HCT116 (cell line): Measurements from ENCODE around the gene ALK. TPM values are rescaled to one million over a fixed set of nuclear protein-coding genes. Genes with fewer than 3 reads are reported as not detected.

Source experiments
- ATAC-seq: fragments of 200-7000 bp; cut with Tn5 transposase; 2 replicates; pipeline ENCODE4 v1.9.1; 2020; ENCODE audit warnings: mild to moderate bottlenecking, moderate library complexity
- BruUV-seq: library from RNA; stranded (reverse); fragments of 400-500 nt; replicated peaks from 2 replicates; lab custom pipeline; 2021; lab: Mats Ljungman, UMichigan
- CTCF ChIA-PET: fragments of 300-600 bp; sonication (Branson Sonifier 250); formaldehyde crosslinking; loops from one replicate; lab custom pipeline; 2021; ENCODE audit warnings: antibody characterized with exemption; lab: Charles Lee
- POLR2A ChIA-PET: fragments of 300-600, 350-600 bp; sonication (Branson Sonifier 250); formaldehyde crosslinking; loops from one replicate; lab custom pipeline; 2021; ENCODE audit warnings: antibody characterized with exemption; lab: Charles Lee
- RAD21 ChIA-PET, 2 experiments: fragments of 300-600 bp; sonication (Branson Sonifier 250); formaldehyde crosslinking; loops; one replicate each; lab custom pipeline; 2023; ENCODE audit warnings: low total read pairs in 2 of 2; ENCODE audit not compliant: uncharacterized antibody in 2 of 2, unreplicated experiment in 2 of 2, low non-redundant PET in 1 of 2; lab: Charles Lee
- DNase-seq: peaks from one replicate; pipeline ENCODE4 v3.0.0-alpha.2; 2010; ENCODE audit warnings: low read depth, low spot score
- H2AFZ ChIP-seq: fragments of 200-600 bp; shearing (Covaris generic), sonication (generic); 2 replicates; pipeline ENCODE4 v1.6.1; 2017; ENCODE audit warnings: low read depth, mixed run types, mixed read lengths, antibody characterized with exemption, low read length; ENCODE audit not compliant: poor library complexity, severe bottlenecking
- H3K27ac ChIP-seq: 2 replicates; pipeline ENCODE4 v1.5.1; 2012; ENCODE audit warnings: low read depth, low read length
- H3K27me3 ChIP-seq: fragments of 200-600 bp; sonication (generic); 2 replicates; pipeline ENCODE4 v1.6.1; 2016; ENCODE audit warnings: mixed run types, low read length, mixed read lengths; ENCODE audit not compliant: insufficient read depth
- H3K36me3 ChIP-seq, 2 experiments: fragments of 200-500 bp in 1 of 2; fragments of 200-600 bp in 1 of 2; sonication (Bioruptor generic) in 1 of 2; sonication (generic) in 1 of 2; 2 replicates each; pipeline versions ENCODE4 v1.5.1 to v1.6.1; 2014 to 2016; ENCODE audit warnings: low read length in 2 of 2, inconsistent platforms in 1 of 2, mixed read lengths in 1 of 2, mixed run types in 1 of 2; ENCODE audit not compliant: insufficient read depth in 2 of 2, control insufficient read depth in 1 of 2
- H3K4me1 ChIP-seq, 2 experiments: fragments of 200-600 bp in 1 of 2; sonication (generic) in 1 of 2; 2 replicates each; pipeline versions ENCODE4 v1.5.1 to v1.6.1; 2012 to 2017; ENCODE audit warnings: low read length in 2 of 2, inconsistent platforms in 1 of 2, mild to moderate bottlenecking in 1 of 2, mixed read lengths in 1 of 2, mixed run types in 1 of 2, moderate library complexity in 1 of 2; ENCODE audit not compliant: insufficient read depth in 2 of 2, control insufficient read depth in 1 of 2
- H3K4me2 ChIP-seq: fragments of 200-600 bp; sonication (generic); 2 replicates; pipeline ENCODE4 v1.6.1; 2017; ENCODE audit warnings: mixed run types, low read length, mixed read lengths
- H3K4me3 ChIP-seq, 2 experiments: fragments of 200-600 bp in 1 of 2; sonication (generic) in 1 of 2; replicated peaks in 1 of 2; 2 replicates each; pipeline ENCODE4 v1.5.1; 2011 to 2016; ENCODE audit warnings: low read length in 2 of 2, control low read depth in 1 of 2, low read depth in 1 of 2, mild to moderate bottlenecking in 1 of 2, mixed read lengths in 1 of 2, mixed run types in 1 of 2
- H3K79me2 ChIP-seq: fragments of 200-600 bp; sonication (generic); 2 replicates; pipeline ENCODE4 v1.6.1; 2017; ENCODE audit warnings: mild to moderate bottlenecking, mixed run types, low read length, moderate library complexity, mixed read lengths; ENCODE audit not compliant: insufficient read depth
- H3K9ac ChIP-seq: fragments of 200-600 bp; sonication (generic); 2 replicates; pipeline ENCODE4 v1.6.1; 2016; ENCODE audit warnings: low read length, mixed read lengths
- H3K9me2 ChIP-seq: fragments of 200-600 bp; sonication (generic), shearing (Covaris generic); 2 replicates; pipeline ENCODE4 v1.6.1; 2017; ENCODE audit warnings: mixed run types, mild to moderate bottlenecking, moderate library complexity; ENCODE audit not compliant: insufficient read depth
- H3K9me3 ChIP-seq, 2 experiments: fragments of 200-500 bp in 1 of 2; fragments of 200-600 bp in 1 of 2; sonication (Bioruptor generic) in 1 of 2; sonication (generic) in 1 of 2; 2 replicates each; pipeline ENCODE4 v1.6.1; 2014 to 2017; ENCODE audit warnings: low read length in 2 of 2, mixed read lengths in 2 of 2, inconsistent platforms in 1 of 2, low read depth in 1 of 2, mild to moderate bottlenecking in 1 of 2, mixed run types in 1 of 2, moderate library complexity in 1 of 2; ENCODE audit not compliant: control insufficient read depth in 1 of 2, insufficient read depth in 1 of 2
- H4K20me1 ChIP-seq: fragments of 200-600 bp; sonication (generic), shearing (Covaris generic); 2 replicates; pipeline ENCODE4 v1.6.1; 2017; ENCODE audit warnings: mixed run types, mild to moderate bottlenecking, moderate library complexity; ENCODE audit not compliant: insufficient read depth
- CBX3 ChIP-seq: IDR thresholded peaks from 2 replicates; pipeline ENCODE4 v1.6.1; 2012; ENCODE audit warnings: low read depth
- CEBPB ChIP-seq: IDR thresholded peaks from 2 replicates; pipeline ENCODE4 v1.6.1; 2012; ENCODE audit warnings: low read depth
- CTCF ChIP-seq, 3 experiments: fragments of 200-600 bp in 1 of 3; sonication (generic) in 1 of 3; IDR thresholded peaks in 2 of 3; conservative IDR thresholded peaks in 1 of 3; 2 replicates each; pipeline ENCODE4 v1.5.1; 2012 to 2017; ENCODE audit warnings: low read depth in 2 of 3, low read length in 2 of 3, antibody characterized with exemption in 1 of 3, borderline replicate concordance in 1 of 3, control low read depth in 1 of 3, mild to moderate bottlenecking in 1 of 3, mixed read lengths in 1 of 3, mixed run types in 1 of 3, moderate library complexity in 1 of 3; ENCODE audit not compliant: insufficient read depth in 1 of 3
- EZH2 ChIP-seq: fragments of 200-600 bp; sonication (generic); IDR thresholded peaks from 2 replicates; pipeline ENCODE4 v1.6.1; 2017; ENCODE audit warnings: antibody characterized with exemption, mixed run types
- EZH2phosphoT487 ChIP-seq: fragments of 200-600 bp; IDR thresholded peaks from 2 replicates; pipeline ENCODE4 v1.6.1; 2018; ENCODE audit warnings: antibody characterized with exemption, borderline replicate concordance
- JUND ChIP-seq: IDR thresholded peaks from 2 replicates; pipeline ENCODE4 v1.6.1; 2012
- MAX ChIP-seq: IDR thresholded peaks from 2 replicates; pipeline ENCODE4 v1.6.1; 2012
- POLR2A ChIP-seq: IDR thresholded peaks from 2 replicates; pipeline ENCODE4 v1.7.0; 2011; ENCODE audit warnings: borderline replicate concordance; ENCODE audit not compliant: insufficient read depth, insufficient read length; ENCODE audit errors: extremely low read depth
- RAD21 ChIP-seq: IDR thresholded peaks from 2 replicates; pipeline ENCODE4 v1.6.1; 2012; ENCODE audit warnings: low read depth, mild to moderate bottlenecking
- SIN3A ChIP-seq: IDR thresholded peaks from 2 replicates; pipeline ENCODE4 v1.6.1; 2012; ENCODE audit warnings: low read depth
- SP1 ChIP-seq: IDR thresholded peaks from 2 replicates; pipeline ENCODE4 v1.6.1; 2012; ENCODE audit warnings: low read depth
- TCF7L2 ChIP-seq: IDR thresholded peaks from 2 replicates; pipeline ENCODE4 v1.7.0; 2011; ENCODE audit warnings: borderline replicate concordance, inconsistent platforms; ENCODE audit not compliant: insufficient read depth, insufficient read length; ENCODE audit errors: extremely low read depth
- ZBTB33 ChIP-seq: IDR thresholded peaks from 2 replicates; pipeline ENCODE4 v1.6.1; 2011; ENCODE audit warnings: mild to moderate bottlenecking, low read length, moderate library complexity; ENCODE audit not compliant: insufficient replicate concordance; ENCODE audit errors: extremely low read depth
- intact Hi-C: fragments of 100-400 bp; cut with micrococcal nuclease; formaldehyde crosslinking; loops from 2 replicates; pipeline ENCODE4 v1.10.0; 2022
- total RNA-seq: library from RNA; stranded (reverse); gene quantifications from one replicate; pipeline ENCODE4 v1.2.1, GENCODE V29; 2021; ENCODE audit not compliant: unreplicated experiment

ALK gene
- total RNA-seq, 1 experiment from 2014 or later: not detected

- CTCF ChIA-PET: no interaction called here
- H3K4me1 ChIP-seq: peaks cover 0 to 7% of the 10 kb centered on the region in 2 experiments; a peak in 2 of 4 replicates
- no TSS peak for BruUV-seq
- no peak overlapping the region for H3K4me3 ChIP-seq
- TF ChIP-seq SIN3A: no peak
- TF ChIP-seq CBX3: no peak
- TF ChIP-seq CTCF (IDR thresholded peaks at IDR 0.05 in 2 of 3, conservative IDR thresholded peaks at IDR 0.05 in 1 of 3; ENCODE audit: borderline replicate concordance in 1 of 3, insufficient read depth in 1 of 3, low read depth in 2 of 3, low read length in 2 of 3): no peak
- TF ChIP-seq MAX: no peak
- no peak for TF ChIP-seq CEBPB
- TF ChIP-seq EZH2: no peak
- TF ChIP-seq SP1: no peak
- no peak for TF ChIP-seq ZBTB33
- TF ChIP-seq JUND: no peak
- TF ChIP-seq POLR2A: no peak
- TF ChIP-seq EZH2phosphoT487: no peak
- no peak for TF ChIP-seq RAD21
- TF ChIP-seq TCF7L2: no peak
- H3K4me2 ChIP-seq: no peak overlapping the region
- ATAC-seq (no peak), DNase-seq (no peak)
- no peaks in the 10 kb centered on the region; a peak in 1 of 4 replicates for H3K36me3 ChIP-seq
- no peak overlapping the region for H2AFZ ChIP-seq
- H4K20me1 ChIP-seq: no peaks in the 10 kb centered on the region
- RAD21 ChIA-PET: no interaction called here
- intact Hi-C loops: no loop called here
- POLR2A ChIA-PET: no interaction called here
- no peaks in the 10 kb centered on the region for H3K27me3 ChIP-seq
- no peak overlapping the region for H3K9ac ChIP-seq
- H3K27ac ChIP-seq: no peak overlapping the region
- H3K79me2 ChIP-seq: no peaks in the 10 kb centered on the region
- H3K9me3 ChIP-seq: no peaks in the 10 kb centered on the region
- H3K9me2 ChIP-seq: no peaks in the 10 kb centered on the region
Observed at GRCh38 chr2:29164091-29164846, 757.1 kb downstream of the ALK start.
